GM18951 (cell line): ENCODE results near the gene CD6.

Experiments
- POLR2A ChIP-seq: IDR thresholded peaks from 4 replicates; pipeline ENCODE4 v1.6.1; 2011; ENCODE audit warnings: mild to moderate bottlenecking; ENCODE audit not compliant: insufficient read length, insufficient read depth; ENCODE audit errors: extremely low read depth
- in situ Hi-C: fragments of 300-500 bp; cut with MboI; formaldehyde crosslinking; loops from one replicate; pipeline ENCODE4 v1.12.0; 2022; ENCODE audit warnings: low sequenced_read_pairs, mixed read lengths, inconsistent platforms; ENCODE audit not compliant: unreplicated experiment

The CD6 gene

GRCh38 chr11:60939301-60939700, 32.2 kb upstream of the CD6 start:
- in situ Hi-C loops, result no loop called here
- TF ChIP-seq POLR2A, result no peak

GRCh38 chr11:60939855-60940254, 31.6 kb upstream of the CD6 start:
- no peak for TF ChIP-seq POLR2A
- in situ Hi-C loops, result no loop called here

- TF ChIP-seq POLR2A, result no peak
- in situ Hi-C loops, result no loop called here
Measured at GRCh38 chr11:60941371-60942119, 29.9 kb upstream of the CD6 start.

GRCh38 chr11:60942219-60942618, 29.3 kb upstream of the CD6 start:
- TF ChIP-seq POLR2A, result no peak

DNA sequence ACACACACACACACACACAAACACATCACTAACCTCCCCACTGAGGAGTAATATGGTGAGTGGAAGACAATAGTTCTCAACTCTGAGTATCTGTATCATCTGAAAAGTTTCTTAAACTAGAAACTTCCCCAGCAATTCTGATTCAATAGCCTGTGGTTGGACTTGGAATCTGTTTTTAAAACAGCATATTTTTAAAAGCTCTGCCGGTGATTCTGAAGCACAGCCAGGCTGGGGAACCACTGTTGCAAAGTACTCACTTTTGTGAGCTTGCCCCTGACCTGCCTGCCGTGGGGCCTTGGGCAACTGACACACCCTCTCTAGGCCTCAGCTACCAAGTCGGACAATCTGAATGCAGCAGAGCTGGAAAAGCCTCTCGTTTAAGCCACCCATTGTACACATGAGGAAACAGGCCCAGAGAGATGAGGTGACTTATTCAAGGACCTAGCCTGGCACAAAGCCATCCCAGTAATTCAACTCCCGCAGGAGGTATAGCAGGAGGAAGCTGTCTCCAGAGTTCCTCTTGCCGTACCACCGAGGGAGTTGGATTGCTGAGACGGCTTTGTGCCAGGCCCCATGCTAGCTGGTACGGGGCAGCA, 28.4 kb upstream of the CD6 start:
- in situ Hi-C loops, result no loop called here
- TF ChIP-seq POLR2A, result no peak

More at GRCh38 chr11:60942219-60942618, 29.3 kb upstream of the CD6 start:
- in situ Hi-C loops, result no loop called here

GRCh38 chr11:60944490-60945294, 26.8 kb upstream of the CD6 start:
- TF ChIP-seq POLR2A, result no peak
- in situ Hi-C loops, result no loop called here

DNA sequence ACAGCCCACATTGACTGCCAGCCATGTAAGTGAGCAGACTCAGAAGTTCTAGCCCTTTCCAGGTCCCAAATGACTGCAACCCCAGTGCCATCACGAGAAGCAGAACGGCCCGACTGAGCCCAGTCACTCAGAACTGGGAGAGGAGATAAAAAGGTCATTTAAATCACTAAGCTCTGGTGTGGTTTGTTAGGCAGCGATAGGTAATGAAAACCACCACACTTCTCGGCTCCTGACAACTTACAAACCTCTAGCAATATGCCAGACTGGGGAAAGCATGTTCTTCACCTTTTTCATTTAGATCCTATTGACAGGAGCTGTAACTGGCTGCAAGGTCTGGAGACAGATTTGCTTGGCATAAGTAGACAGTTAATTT, 26.2 kb upstream of the CD6 start:
- no peak for TF ChIP-seq POLR2A
- in situ Hi-C loops, result no loop called here

DNA sequence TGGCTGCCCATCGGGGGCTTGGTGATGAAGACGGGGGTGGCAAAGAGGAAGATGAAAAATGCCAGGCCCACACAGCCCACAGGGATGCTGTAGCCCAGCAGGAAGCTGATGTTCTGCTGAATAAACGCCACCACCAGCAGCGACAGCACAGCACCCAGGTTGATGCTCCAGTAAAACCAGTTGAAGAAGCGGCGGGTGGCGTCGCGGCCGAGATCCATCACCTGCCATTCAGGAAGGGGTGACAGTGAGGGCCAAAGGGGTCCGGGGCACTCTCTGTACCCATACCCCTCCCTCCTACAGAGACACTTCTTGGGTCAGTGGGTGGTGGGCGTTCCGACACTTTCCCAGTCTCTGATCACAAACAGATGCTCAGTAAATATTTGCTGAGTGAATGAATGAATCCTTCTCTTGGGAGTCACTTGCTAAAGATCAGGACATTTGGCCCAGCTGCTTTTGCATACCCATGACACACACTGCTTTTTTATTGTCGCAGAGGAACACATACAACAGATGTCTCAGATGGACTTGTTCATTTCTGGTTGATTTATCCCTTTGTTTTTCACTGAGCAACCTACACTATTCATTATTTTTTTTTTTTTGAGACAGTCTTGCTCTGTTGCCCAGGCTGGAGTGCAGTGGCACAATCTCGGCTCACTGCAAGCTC, 24.7 kb upstream of the CD6 start:
- TF ChIP-seq POLR2A, result no peak
- in situ Hi-C loops, result no loop called here

DNA sequence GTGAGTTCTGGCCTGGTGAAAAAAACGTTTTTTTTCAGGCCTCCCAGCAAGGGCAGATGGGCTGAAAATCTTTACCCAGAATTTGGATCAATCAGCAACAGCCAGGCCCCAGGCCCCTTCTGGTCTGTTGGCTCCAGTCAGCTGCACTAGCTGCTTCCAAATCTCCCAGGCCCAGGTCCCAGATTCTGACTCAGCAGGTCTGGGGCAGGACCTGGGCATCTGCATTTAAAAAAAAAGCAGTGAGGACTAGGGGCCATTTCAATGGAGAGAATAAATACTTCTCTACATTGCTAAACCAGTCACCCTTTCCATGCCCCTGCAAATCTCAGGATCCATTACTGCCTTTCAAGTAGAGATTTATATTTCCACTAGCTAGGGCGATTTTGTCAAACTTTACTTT, 23.8 kb upstream of the CD6 start:
- no peak for TF ChIP-seq POLR2A
- in situ Hi-C loops, result no loop called here

DNA sequence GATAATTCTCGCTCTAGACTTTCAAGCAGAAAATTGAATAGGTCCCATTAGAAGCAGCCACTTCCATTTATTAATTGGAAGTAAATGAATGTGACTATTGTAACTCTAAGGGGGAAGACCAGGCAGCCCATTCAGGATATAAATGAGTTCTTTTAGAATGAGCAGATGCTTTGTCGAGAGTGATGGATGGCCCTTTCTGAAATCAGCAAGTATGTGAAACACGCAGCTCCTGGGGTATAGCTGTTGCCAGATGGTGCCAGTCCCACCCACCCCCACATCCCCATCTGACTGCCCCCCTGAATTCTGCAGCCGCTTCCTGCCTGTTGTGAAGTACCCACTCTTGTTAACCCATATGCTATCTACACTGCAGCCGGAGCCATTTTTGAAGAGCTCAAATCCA, 23.2 kb upstream of the CD6 start:
- no peak for TF ChIP-seq POLR2A
- in situ Hi-C loops, result no loop called here

DNA sequence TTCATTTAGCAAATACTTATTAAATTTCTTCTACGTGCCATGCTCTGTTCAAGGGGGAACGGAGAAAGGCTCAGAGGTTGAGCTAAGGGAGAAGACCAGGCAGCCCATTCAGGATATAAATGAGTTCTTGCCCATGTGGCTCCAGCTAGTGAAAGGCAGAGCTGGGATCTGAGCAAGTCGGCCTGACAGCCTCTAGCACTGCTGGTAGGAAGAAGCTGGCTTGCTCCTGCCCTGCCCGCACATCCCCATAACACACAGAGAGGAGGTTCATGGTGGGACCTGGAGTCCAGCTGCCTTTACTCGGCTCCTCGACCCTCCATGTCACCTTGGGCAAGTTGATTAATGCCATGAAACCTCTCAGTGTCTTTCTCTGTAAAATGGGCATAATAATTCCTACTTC, 21.5 kb upstream of the CD6 start:
- TF ChIP-seq POLR2A, result no peak
- in situ Hi-C loops, result no loop called here

DNA sequence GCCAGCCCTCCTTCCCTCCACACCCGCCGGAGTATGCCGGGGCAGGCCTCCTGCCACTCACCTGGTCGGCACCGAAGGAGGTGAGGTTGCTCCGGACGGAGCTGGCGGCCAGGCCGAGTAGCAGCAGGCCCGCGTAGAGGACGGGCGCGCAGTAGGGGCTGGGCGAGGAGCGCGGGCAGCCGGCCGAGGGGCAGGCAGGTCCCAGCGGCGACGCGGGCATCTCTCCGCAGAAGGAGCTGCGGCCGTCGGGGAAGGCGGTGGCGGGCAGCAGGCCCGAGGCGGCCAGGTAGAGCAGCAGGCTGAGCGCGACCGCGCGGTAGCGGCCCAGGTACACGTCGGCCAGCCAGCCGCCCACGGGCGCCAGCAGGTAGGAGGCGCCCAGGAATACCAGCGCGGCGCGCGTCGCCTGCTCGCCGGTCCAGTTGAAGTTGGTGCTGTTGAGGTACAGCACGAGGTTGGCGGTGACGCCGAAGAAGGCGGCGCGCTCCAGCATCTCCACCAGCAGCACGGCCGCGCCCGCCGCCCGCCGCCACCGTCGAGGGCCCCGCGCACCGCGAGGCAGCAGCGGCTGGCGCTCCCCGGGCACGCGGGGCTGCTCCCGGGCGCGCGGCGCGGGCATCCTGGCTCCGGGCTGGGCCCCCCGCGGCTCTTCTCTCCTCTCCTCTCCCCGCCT, 20.4 kb upstream of the CD6 start:
- TF ChIP-seq POLR2A, result peak; percentile 47
- in situ Hi-C loops, result no loop called here

DNA sequence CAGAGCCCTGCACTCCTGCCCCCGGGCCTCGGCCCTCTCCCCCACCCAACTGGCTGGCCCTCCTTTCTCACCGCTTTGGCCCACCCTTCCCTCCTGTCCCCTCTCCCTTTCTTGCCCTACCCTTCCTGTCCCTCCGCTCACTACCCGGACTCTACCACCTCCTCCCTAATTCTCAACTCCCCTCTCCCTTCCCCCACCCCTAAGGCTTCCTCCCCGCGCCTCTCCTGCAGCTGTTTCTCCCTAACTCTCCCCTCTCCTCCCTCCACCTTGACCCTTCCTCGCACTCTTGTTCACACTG, 19.9 kb upstream of the CD6 start:
- in situ Hi-C loops, result no loop called here
- TF ChIP-seq POLR2A, result no peak
